GM12875 (cell line): ENCODE results near the gene TRAPPC10.

Experiments
- H3K4me3 ChIP-seq: one replicate; pipeline ENCODE4 v1.5.1; 2011; ENCODE audit warnings: low read depth, low read length, control low read depth
- TF ChIP-seq, protein P1 (sequence below): IDR thresholded peaks from 2 replicates; pipeline ENCODE4 v1.5.1; 2011; ENCODE audit warnings: low read depth, mild to moderate bottlenecking, control low read depth, inconsistent platforms, low read length, moderate library complexity, borderline replicate concordance; ENCODE audit not compliant: insufficient read depth

Gene TRAPPC10

DNA sequence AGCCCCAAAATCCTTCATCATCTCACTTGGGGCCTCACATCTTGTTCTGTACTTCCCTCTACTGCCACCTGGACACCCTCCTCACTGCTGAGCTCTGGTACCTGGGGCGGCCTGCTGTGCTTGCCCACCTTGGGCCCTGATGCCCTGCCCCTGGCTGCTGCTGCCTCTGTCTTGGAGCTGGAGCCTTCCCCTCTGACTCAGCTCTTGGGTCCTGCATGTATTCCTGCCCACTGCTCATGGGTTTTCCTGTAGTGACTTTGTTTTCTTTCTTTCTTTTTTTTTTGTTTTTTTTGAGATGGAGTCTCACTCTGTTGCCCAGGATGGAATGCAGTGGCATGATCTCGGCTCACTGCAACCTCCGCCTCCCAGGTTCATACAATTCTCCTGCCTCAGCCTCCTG is 37.5 kb downstream of the TRAPPC10 start:
- TF ChIP-seq, protein P1, sequence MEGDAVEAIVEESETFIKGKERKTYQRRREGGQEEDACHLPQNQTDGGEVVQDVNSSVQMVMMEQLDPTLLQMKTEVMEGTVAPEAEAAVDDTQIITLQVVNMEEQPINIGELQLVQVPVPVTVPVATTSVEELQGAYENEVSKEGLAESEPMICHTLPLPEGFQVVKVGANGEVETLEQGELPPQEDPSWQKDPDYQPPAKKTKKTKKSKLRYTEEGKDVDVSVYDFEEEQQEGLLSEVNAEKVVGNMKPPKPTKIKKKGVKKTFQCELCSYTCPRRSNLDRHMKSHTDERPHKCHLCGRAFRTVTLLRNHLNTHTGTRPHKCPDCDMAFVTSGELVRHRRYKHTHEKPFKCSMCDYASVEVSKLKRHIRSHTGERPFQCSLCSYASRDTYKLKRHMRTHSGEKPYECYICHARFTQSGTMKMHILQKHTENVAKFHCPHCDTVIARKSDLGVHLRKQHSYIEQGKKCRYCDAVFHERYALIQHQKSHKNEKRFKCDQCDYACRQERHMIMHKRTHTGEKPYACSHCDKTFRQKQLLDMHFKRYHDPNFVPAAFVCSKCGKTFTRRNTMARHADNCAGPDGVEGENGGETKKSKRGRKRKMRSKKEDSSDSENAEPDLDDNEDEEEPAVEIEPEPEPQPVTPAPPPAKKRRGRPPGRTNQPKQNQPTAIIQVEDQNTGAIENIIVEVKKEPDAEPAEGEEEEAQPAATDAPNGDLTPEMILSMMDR: no peak
- no peak overlapping the region for H3K4me3 ChIP-seq

DNA sequence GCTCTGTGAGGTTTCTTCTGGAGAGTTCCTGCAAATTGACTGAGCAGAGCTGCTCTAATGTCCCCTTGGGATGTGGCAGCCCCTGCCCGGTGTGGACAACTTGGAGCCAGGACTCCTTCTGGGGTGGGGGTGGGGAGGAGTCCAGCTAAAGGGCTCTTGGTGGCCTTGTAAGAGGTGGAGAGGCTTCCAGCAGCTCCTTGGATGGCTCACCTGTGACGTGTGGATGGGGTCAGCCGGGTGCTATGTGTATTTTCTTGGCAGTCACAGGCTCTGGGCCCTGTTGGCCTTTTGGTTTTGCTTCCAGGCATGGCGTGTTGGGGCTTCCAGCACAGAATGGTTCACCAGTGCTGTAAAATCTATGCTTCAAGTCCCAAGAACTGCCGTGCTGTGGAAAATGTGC is 38.2 kb downstream of the TRAPPC10 start:
- H3K4me3 ChIP-seq: no peak overlapping the region
- TF ChIP-seq, protein P1: no peak

DNA sequence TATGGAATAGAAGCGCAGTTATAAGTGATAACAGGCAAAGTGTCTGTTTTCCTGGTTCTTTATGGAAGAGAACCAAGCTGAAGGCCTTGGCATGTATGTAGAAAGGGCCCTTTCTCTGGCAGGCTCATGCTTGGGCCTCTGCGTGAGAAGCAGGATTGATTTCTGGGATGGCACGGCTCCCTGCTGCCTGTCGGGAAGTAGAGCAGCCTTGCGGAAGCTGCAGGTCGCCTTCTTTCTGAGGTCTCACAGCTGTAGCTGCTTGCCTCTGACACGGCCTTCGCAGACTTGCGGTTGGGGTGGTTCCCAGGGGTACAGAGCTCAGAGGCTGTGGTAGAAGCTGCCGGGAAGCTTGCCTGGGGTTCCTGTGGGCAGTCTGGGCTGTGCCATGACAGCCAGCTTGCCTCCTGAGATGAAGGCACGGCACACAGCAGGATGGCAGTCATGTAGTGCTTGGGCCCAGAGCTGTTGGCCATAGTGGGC is 39.4 kb downstream of the TRAPPC10 start:
- TF ChIP-seq, protein P1: no peak
- H3K4me3 ChIP-seq: no peak overlapping the region

DNA sequence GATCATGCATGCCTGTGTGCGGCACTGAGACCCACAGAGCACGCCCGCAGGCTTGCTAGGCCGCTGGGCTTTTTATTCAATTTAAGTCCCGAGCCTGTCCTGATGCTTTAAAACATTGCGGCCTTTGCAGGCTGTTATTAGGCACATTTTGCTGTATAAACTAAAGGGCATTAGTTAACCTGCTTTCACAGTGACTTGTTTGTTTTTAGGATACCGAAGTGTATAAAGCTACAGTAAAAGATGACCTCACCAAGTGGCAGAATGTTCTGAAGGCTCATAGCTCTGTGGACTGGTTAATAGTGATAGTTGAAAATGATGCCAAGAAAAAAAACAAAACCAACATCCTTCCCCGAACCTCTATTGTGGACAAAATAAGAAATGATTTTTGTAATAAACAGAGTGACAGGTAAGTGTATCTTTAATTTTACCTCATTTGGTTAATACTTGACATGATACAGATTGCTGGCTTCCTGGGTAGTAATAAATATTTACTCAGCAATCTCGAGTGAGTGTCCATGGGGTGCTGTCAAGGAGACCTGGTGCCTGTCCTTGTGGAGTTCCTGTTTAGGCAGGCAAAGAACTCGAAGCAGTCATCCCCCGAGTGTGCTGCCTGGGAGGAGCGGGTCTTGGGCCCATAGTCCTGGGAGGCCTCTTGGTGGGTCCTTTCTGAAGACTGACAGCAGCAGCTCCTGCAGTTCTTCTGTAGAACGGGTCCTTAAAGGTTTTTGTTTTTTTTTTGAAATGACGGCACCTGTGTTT is 40.1 kb downstream of the TRAPPC10 start:
- TF ChIP-seq, protein P1: no peak
- H3K4me3 ChIP-seq: no peak overlapping the region

DNA sequence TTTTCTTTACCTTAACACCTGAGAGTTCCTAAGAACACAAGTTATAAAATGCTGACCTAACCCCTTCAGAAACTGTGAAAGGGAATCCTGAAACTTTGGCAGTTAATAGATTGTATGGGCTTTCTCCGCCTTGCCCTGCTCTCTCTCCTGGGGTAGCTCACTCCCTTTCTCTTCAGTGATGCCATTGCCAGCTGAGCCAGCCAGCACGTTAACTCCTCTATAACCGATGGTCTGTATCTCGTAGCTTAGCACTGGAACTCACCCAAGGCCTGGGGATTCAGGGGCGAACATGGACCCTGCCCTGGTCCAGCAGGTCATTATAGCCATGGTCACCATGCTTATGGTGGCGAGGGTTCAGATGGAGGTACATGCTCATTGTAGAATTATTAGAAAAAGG is 40.7 kb downstream of the TRAPPC10 start:
- no peak overlapping the region for H3K4me3 ChIP-seq
- TF ChIP-seq, protein P1: no peak

DNA sequence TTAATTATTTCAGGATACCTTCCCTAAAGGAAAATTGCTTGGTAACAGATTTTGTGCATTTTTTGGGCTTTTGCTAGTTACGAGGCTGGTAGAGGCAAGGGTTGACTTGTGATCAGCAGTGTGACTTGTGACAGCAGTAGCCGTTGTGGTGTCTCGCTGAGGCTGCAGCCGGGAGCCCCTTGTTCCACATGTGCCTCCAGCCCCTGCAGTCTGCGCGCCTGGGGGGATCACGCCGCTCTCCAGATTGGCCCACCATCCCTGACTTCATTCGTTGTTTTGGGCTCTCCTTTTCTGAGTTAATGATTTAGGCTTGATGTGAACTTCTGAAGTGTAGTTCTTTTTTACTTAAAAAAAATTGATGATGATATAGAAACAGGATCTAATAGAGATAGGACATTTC is 41.5 kb downstream of the TRAPPC10 start:
- TF ChIP-seq, protein P1: no peak
- H3K4me3 ChIP-seq: no peak overlapping the region

DNA sequence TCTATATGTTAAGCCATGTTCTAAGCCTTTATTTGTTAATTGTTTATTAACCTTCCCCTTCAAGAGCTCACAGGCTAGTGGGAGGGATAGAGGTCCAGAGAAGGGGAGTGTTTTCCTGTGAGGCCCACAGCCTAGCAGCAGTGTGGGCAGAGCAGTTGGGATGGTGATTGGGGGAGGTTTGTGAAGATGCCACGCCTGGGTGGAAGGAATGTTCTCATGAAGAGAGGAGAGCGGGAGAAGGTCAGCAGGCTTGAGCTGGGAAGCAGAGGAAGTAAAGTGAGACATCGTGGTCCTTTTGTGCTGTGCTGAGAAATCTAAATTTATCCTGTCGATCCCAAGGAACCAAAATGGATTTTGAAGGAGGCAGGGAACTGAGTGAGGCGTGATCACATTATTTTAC is 42.6 kb downstream of the TRAPPC10 start:
- H3K4me3 ChIP-seq: no peak overlapping the region
- TF ChIP-seq, protein P1: no peak
